ENCODE results near the gene DIP2C. TPM values are rescaled to one million over a fixed set of nuclear protein-coding genes. Genes with fewer than 3 reads are reported as not detected.

The DIP2C gene
- polyA plus RNA-seq, 1 of the 3 experiments (the other 2 are of a cell fraction): 8.7 TPM

DNA sequence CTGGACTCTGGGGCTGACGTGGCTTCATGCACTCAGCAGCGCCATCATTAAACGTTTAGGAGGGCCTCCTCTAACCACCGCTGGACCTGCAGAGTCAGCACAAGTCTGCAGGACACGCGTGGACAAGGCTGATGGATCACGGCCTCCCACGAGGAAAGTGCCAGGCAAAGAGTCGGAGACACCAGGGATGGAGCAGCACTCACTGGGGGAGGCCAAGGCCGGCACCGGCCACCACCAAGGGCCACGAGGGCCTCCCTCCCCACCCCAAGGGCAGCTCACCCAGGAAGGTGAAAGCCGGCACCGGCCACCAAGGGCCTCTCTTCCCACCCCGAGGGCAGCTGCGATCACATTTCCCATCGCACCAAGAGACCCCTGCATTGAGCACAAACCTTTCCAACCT, 91.5 kb downstream of the DIP2C start:
- CTCF ChIA-PET: interaction anchor here (1.7 kb wide), 1 partner anchor 13 kb away, joined by 7 read pairs; no protein-coding TSS in a partner anchor
- Histone ChIP-seq H3K79me2 (ENCODE audit: insufficient read depth) (peaks cover 87% of the 10 kb centered on the region), H3K27me3 (ENCODE audit: insufficient read depth) (no peaks in the 10 kb centered on the region), H3K27ac (ENCODE audit: low read depth in 2 of 2, low read length in 1 of 2) (peak overlapping the region; percentile 30 to 91; a peak in 3 of 4 replicates), H4K20me1 (ENCODE audit: insufficient read depth) (peaks cover 5% of the 10 kb centered on the region; the same call in 1 of the 2 replicates), H3K9ac (peak overlapping the region; percentile 24; the same call in 1 of the 2 replicates), H3K9me3 (no peaks in the 10 kb centered on the region), H3K4me1 (ENCODE audit: control insufficient read depth in 1 of 2, insufficient read depth in 2 of 2, low read depth in 1 of 2, low read length in 1 of 2) (peaks cover 9 to 39% of the 10 kb centered on the region in 2 experiments; a peak in 3 of 4 replicates), H3K9me2 (no peaks in the 10 kb centered on the region), H3K36me3 (replicated peaks in 1 of 2; ENCODE audit: control insufficient read depth in 1 of 2, insufficient read depth in 2 of 2, low read length in 1 of 2) (no peaks in the 10 kb centered on the region), H3K4me3 (ENCODE audit: low read depth in 2 of 2, low read length in 1 of 2) (no peak overlapping the region), H3K4me2 (peak overlapping the region; percentile 43; the same call in 1 of the 2 replicates), H2AFZ (ENCODE audit: low read depth) (no peak overlapping the region), H3F3A (replicated peaks; ENCODE audit: insufficient read depth) (peaks cover 8% of the 10 kb centered on the region)
- DNase-seq: no peak
- TF ChIP-seq SIN3A (IDR thresholded peaks at IDR 0.05; ENCODE audit: borderline replicate concordance, low read depth, low read length) (no peak), TCF12 (IDR thresholded peaks at IDR 0.05) (no peak), JUND (IDR thresholded peaks at IDR 0.05) (no peak), FOXJ3 (CRISPR knock-in tag; IDR thresholded peaks at IDR 0.05) (no peak), FOSL2 (IDR thresholded peaks at IDR 0.05; ENCODE audit: borderline replicate concordance, low read depth) (no peak), YY1 (IDR thresholded peaks at IDR 0.05; ENCODE audit: low read depth) (no peak), RAD21 (IDR thresholded peaks at IDR 0.05; ENCODE audit: low read length) (no peak), RFX5 (IDR thresholded peaks at IDR 0.05; ENCODE audit: low read length) (no peak), SMC3 (IDR thresholded peaks at IDR 0.05; ENCODE audit: low read depth, low read length) (no peak), POLR2AphosphoS5 (IDR thresholded peaks at IDR 0.05; ENCODE audit: low read depth, low read length) (no peak), TEAD4 (IDR thresholded peaks at IDR 0.05; ENCODE audit: borderline replicate concordance, insufficient read depth) (no peak), NFIC (IDR thresholded peaks at IDR 0.05; ENCODE audit: borderline replicate concordance) (no peak)
- TF ChIP-seq, protein P1, sequence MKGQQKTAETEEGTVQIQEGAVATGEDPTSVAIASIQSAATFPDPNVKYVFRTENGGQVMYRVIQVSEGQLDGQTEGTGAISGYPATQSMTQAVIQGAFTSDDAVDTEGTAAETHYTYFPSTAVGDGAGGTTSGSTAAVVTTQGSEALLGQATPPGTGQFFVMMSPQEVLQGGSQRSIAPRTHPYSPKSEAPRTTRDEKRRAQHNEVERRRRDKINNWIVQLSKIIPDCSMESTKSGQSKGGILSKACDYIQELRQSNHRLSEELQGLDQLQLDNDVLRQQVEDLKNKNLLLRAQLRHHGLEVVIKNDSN (IDR thresholded peaks at IDR 0.05; ENCODE audit: borderline replicate concordance, low read depth): no peak
- TF ChIP-seq, protein P2, sequence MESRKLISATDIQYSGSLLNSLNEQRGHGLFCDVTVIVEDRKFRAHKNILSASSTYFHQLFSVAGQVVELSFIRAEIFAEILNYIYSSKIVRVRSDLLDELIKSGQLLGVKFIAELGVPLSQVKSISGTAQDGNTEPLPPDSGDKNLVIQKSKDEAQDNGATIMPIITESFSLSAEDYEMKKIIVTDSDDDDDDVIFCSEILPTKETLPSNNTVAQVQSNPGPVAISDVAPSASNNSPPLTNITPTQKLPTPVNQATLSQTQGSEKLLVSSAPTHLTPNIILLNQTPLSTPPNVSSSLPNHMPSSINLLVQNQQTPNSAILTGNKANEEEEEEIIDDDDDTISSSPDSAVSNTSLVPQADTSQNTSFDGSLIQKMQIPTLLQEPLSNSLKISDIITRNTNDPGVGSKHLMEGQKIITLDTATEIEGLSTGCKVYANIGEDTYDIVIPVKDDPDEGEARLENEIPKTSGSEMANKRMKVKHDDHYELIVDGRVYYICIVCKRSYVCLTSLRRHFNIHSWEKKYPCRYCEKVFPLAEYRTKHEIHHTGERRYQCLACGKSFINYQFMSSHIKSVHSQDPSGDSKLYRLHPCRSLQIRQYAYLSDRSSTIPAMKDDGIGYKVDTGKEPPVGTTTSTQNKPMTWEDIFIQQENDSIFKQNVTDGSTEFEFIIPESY (IDR thresholded peaks at IDR 0.05; ENCODE audit: borderline replicate concordance, low read depth): no peak
- TF ChIP-seq, protein P3, sequence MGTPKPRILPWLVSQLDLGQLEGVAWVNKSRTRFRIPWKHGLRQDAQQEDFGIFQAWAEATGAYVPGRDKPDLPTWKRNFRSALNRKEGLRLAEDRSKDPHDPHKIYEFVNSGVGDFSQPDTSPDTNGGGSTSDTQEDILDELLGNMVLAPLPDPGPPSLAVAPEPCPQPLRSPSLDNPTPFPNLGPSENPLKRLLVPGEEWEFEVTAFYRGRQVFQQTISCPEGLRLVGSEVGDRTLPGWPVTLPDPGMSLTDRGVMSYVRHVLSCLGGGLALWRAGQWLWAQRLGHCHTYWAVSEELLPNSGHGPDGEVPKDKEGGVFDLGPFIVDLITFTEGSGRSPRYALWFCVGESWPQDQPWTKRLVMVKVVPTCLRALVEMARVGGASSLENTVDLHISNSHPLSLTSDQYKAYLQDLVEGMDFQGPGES (IDR thresholded peaks at IDR 0.05; ENCODE audit: low read depth, low read length): no peak
- TF ChIP-seq, protein P4, sequence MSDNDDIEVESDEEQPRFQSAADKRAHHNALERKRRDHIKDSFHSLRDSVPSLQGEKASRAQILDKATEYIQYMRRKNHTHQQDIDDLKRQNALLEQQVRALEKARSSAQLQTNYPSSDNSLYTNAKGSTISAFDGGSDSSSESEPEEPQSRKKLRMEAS (IDR thresholded peaks at IDR 0.05; ENCODE audit: low read depth): no peak
- TF ChIP-seq, protein P5, sequence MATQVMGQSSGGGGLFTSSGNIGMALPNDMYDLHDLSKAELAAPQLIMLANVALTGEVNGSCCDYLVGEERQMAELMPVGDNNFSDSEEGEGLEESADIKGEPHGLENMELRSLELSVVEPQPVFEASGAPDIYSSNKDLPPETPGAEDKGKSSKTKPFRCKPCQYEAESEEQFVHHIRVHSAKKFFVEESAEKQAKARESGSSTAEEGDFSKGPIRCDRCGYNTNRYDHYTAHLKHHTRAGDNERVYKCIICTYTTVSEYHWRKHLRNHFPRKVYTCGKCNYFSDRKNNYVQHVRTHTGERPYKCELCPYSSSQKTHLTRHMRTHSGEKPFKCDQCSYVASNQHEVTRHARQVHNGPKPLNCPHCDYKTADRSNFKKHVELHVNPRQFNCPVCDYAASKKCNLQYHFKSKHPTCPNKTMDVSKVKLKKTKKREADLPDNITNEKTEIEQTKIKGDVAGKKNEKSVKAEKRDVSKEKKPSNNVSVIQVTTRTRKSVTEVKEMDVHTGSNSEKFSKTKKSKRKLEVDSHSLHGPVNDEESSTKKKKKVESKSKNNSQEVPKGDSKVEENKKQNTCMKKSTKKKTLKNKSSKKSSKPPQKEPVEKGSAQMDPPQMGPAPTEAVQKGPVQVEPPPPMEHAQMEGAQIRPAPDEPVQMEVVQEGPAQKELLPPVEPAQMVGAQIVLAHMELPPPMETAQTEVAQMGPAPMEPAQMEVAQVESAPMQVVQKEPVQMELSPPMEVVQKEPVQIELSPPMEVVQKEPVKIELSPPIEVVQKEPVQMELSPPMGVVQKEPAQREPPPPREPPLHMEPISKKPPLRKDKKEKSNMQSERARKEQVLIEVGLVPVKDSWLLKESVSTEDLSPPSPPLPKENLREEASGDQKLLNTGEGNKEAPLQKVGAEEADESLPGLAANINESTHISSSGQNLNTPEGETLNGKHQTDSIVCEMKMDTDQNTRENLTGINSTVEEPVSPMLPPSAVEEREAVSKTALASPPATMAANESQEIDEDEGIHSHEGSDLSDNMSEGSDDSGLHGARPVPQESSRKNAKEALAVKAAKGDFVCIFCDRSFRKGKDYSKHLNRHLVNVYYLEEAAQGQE (IDR thresholded peaks at IDR 0.05; ENCODE audit: low read depth, low read length): no peak
- 94% methylated on average over 16 of the region's 17 CpGs for WGBS (ENCODE audit: low lambda C conversion rate)
- POLR2A ChIA-PET: no interaction called here
